ELF-1 (cell line): Measurements from ENCODE around the gene PLCB3.
A peak's percentile ranks its signal among the peaks of the same experiment; 100 is the strongest.
"Not testable (repeated sequence)": the region's sequence is repeated elsewhere in the genome, so short reads cannot be mapped to it uniquely, and the experiment has no call there.

ENCODE experiments used
- DNase-seq: peaks from one replicate; pipeline ENCODE4 v3.0.0-alpha.2; 2016; ENCODE audit warnings: low read depth, low spot score

Gene PLCB3

DNA sequence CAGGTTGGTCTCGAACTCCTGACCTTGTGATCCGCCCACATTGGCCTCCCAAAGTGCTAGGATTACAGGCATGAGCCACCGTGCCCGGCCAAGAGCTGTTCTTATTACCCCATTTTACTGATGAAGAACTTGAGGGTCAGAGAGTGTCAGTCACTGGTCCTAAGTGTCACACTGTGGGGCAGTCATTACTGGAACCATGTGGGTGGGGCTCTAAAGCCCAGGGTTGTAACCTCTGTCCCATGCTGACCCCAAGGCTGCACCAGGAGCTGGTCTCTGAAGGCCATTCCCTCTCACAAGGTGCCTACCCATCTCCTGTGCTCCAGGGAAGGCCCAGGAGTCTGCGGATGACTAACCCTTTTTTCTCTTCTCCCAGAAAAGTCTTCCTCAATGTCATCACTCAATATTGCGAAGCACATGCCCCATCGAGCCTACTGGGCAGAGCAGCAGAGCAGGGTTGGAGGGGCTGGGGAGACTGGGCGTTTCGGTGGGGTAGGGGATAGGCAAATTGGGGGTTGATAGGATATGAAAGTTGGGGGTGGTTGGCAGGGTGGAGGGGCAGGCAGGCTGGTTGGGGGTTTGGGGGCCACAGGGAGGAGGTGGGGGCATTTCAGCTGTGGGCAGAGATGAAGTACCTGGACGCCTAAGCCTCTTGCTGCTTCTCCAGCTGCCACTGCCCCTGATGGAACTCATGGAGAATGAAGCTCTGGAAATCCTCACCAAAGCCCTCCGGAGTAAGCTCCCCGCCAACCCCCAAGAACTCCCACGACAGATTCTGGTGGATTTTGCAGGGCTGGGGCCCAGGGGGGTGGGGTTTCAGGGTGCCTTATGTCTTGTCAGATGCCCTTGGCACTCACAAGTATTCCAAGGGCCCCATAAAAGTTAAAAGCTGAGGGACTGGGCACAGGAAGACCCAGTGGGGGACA is 52.0 kb downstream of the PLCB3 start:
- DNase-seq, result no peak

DNA sequence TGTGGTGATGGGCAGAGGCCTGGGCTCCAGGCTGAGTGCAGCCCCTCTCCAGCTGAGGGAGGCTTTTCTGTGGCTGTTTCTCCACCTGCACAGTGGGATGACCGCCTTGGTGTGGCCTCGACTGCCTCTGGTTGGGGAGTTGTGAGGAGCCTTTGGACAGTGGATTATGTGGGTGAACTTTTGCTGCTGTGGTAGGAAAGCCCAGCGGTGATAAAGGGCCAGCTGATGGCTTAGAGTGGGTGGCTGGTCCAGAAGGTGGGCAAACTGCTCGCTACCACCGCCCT is 52.6 kb downstream of the PLCB3 start:
- DNase-seq, result no peak

GRCh38 chr11:64304316-64305072 is 53.2 kb downstream of the PLCB3 start:
- peak; percentile 97 for DNase-seq

GRCh38 chr11:64305075-64305690 is 53.9 kb downstream of the PLCB3 start, which contains the start of gene ESRRA:
Gene ESRRA, plus strand, starts transcription at chr11:64305524. Its CDS starts 1,656 bp downstream, at chr11:64307180.
- peak; percentile 100 for DNase-seq

GRCh38 chr11:64305691-64306562 is 54.6 kb downstream of the PLCB3 start:
- DNase-seq, result peak; percentile 92

DNA sequence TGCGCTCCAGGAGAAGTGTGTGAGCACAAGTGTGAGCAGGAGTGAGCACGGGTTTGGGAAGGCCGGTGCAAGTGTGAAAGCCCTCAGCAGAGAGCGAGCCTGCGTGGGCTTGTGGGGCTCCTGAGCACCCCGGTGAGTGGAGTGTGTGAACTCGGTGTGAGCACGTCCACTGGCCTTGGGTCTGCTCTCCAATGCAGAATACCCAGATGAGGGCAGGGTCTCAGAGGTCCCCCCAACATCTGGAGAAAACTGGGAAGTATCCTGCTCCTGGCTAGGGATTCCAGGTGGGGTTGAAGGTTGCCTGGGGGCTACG is 55.2 kb downstream of the PLCB3 start:
- no peak for DNase-seq

- DNase-seq, result no peak
Observed at GRCh38 chr11:64306876-64307622, 55.7 kb downstream of the PLCB3 start.

- not testable (repeated sequence) for DNase-seq
Observed at GRCh38 chr11:64307795-64308194, 56.5 kb downstream of the PLCB3 start.

DNA sequence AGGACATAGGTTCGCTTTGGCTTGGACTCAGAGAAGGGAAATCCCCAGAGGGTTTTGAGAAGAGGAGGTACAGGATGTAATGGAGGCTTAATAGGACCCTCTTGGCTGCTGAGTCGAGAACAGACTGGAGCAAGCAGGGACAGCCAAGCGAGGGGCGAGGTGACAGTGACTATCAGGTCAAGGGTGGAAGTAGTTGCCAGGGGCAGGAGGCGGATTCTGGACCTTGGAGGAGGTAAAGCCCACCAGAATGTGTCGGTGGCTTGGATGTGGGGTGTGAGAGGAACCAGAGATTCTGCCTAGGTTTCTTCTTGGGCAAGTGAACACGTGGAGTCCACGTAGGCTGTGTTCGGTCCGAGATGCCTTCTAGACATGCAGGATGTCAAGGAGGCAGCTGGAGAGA is 61.6 kb downstream of the PLCB3 start:
- no peak for DNase-seq

DNA sequence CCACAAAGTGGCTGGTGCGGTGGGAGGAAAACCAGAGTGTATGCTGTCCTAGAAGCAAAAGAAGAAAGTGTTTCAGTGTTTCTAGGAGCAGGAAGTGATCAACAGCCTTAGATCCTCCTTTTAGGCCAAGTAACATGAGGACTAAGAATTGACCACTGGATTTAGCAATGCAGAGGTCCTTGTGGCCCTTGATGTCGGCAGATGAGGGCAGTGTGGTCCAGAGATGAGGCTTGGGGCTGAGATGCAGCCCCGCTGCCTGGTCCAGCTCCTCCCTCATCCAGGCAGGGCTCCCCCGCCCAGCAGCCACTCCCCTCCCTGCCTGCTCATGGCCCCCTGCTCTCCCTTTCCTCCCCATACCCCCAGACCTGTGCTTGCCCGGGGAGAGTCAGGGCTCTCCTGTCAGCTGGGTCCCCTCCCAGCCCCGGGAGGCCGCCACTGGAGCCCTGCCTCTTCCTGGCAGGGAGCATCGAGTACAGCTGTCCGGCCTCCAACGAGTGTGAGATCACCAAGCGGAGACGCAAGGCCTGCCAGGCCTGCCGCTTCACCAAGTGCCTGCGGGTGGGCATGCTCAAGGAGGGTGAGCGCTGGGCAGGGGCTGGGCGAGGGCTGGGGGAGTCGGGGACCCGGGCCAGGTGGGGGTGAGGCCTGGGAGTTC is 62.3 kb downstream of the PLCB3 start:
- no peak for DNase-seq

GRCh38 chr11:64314146-64314804 is 62.9 kb downstream of the PLCB3 start:
- peak; percentile 42 for DNase-seq

- DNase-seq, result no peak
Observed at GRCh38 chr11:64314805-64315561, 63.7 kb downstream of the PLCB3 start.

DNA sequence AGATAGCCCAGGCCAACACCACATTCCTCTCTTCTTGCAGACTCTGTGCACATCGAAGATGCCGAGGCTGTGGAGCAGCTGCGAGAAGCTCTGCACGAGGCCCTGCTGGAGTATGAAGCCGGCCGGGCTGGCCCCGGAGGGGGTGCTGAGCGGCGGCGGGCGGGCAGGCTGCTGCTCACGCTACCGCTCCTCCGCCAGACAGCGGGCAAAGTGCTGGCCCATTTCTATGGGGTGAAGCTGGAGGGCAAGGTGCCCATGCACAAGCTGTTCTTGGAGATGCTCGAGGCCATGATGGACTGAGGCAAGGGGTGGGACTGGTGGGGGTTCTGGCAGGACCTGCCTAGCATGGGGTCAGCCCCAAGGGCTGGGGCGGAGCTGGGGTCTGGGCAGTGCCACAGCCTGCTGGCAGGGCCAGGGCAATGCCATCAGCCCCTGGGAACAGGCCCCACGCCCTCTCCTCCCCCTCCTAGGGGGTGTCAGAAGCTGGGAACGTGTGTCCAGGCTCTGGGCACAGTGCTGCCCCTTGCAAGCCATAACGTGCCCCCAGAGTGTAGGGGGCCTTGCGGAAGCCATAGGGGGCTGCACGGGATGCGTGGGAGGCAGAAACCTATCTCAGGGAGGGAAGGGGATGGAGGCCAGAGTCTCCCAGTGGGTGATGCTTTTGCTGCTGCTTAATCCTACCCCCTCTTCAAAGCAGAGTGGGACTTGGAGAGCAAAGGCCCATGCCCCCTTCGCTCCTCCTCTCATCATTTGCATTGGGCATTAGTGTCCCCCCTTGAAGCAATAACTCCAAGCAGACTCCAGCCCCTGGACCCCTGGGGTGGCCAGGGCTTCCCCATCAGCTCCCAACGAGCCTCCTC is 64.6 kb downstream of the PLCB3 start:
- DNase-seq, result not testable (repeated sequence)

GRCh38 chr11:64316672-64317324 is 65.5 kb downstream of the PLCB3 start:
- DNase-seq, result peak; percentile 72

DNA sequence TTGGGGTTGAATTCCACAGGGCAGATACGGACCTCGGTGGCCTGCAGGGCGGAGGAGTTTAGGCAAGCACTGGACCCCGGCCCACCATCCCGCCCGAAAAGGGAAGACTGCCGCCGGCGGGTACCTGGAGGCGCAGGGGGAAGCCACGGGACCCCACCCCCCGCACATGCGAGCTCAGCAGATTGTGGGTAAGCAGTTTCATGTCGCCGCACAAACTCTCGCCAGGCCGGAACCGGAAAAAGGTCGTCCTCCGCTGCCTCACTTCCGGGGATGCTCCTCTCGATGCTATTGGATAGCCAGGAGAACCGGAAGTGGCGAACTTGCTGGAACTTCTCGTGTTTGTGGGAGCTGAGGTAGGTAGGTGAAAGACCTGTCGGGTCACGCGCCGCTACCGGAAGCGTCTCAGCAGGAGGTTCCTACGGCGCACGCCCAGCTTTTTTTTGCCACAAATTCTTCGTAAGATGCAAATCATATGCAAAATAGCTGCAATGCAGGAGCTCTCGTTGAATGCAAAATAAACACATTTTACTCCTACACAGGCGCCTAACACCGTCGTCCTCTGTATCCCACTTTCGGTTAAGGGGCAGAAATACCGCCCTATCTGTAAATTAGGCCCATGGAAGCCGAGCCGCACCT is 66.1 kb downstream of the PLCB3 start, which contains the start of gene TRMT112:
TSS of gene TRMT112 (minus strand) at position 235 of the 636 bp plus-strand sequence. CDS start at position 202, 33 bp downstream.
- peak; percentile 99 for DNase-seq

GRCh38 chr11:64317961-64318765 is 66.8 kb downstream of the PLCB3 start, which contains the start of gene PRDX5:
Gene PRDX5, plus strand, starts transcription at chr11:64318121. Its CDS starts 95 bp downstream, at chr11:64318216.
- DNase-seq, result peak; percentile 97
